GM18498 (cell line): Measurements from ENCODE around the gene TMEM217.
A peak's percentile ranks its signal among the peaks of the same experiment; 100 is the strongest.

Experiments used
- ATAC-seq: cut with Tn5 transposase; IDR thresholded peaks from one replicate; pipeline ENCODE4 v1.9.1; 2021; ENCODE audit warnings: mild to moderate bottlenecking, moderate library complexity; ENCODE audit not compliant: unreplicated experiment

Gene TMEM217

DNA sequence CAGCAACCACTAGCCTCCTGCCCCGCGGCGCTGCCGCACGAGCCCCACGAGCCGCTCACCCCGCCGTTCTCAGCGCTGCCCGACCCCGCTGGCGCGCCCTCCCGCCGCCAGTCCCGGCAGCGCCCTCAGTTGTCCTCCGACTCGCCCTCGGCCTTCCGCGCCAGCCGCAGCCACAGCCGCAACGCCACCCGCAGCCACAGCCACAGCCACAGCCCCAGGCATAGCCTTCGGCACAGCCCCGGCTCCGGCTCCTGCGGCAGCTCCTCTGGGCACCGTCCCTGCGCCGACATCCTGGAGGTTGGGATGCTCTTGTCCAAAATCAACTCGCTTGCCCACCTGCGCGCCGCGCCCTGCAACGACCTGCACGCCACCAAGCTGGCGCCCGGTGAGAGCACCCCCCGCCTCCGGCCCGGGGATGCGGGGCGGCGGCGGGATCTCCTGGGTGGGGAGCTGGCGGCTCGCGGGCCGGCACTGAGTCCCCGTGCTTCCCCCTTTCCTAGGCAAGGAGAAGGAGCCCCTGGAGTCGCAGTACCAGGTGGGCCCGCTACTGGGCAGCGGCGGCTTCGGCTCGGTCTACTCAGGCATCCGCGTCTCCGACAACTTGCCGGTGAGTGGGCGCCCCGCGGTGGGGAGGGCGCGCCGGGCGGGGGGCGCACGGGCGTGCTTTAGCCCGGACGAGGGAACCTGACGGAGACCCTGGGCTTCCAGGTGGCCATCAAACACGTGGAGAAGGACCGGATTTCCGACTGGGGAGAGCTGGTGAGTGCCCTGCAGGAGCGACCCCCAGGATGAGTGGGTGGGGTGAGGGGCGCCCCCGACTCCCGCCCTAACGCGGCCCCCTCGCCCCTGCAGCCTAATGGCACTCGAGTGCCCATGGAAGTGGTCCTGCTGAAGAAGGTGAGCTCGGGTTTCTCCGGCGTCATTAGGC, 87.4 kb downstream of the TMEM217 start:
- ATAC-seq, result peak; percentile 32

DNA sequence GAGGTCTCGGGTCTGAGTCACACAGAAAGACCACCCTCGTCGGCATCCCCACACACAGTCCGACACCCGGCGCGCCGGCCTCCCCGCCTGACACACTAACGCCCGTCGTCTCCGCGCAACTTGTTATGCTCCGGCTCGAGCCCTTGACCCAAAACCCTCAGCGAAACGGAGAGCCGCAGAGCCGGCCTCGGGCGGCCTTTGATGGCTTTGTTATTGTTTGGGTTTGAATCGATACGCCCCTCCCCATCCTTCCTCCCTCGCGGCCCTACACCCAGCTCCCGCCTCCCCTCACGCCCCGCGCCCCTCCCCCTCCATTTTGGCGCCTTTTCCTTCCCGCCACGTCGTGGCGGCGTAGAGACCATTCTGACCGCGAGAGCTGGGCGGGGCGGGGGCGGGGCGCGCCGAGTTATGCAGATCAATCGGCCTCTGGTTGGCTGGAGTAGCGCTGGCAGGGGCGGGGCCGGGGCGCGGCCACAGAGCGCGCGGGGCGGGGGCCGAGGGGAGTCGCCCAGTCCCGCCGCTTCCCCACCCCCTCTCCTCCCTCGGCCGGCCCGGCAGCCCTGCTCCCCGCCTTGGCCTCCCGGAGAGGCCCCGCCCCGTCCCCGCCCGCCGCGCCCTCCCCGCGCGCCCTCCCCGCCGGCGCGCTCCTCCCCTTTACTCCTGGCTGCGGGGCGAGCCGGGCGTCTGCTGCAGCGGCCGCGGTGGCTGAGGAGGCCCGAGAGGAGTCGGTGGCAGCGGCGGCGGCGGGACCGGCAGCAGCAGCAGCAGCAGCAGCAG, 88.3 kb downstream of the TMEM217 start, which contains the start of gene PIM1:
Gene PIM1 (plus strand): TSS at position 657 of the 777 bp plus-strand sequence. CDS start 424 bp downstream, outside the sequence.
- ATAC-seq, result peak; percentile 82

DNA sequence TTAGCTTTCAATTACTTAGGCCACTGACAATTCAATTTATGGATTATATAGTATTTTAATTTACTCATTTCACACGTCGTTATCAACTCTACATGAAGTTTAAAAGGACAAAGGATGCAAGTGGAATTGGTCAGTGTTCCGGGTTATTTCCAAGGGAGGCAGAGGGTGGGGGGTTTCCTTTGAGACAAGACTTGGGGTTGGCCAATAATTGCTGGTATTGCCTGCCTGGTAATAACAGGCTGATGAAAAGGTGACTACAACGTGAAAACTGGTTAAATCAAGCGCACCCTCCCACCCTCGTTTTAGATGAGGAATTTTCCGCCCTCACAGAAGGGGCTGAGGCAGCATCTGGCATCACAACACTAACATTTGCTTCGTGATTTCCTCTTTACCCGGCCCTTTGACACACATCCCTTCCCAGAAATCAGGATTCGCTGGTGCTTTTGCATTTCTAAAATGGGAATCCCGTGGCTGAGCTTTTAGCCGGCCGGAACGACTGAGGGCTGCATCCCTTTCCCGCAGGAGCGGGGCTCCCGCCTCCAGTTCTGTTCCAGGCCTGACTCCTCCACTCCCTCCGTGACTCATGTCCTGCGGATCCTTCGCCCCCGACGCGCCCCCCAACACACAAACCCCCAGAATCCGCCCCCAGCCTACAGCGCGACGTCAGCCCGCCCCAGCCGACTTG, 89.0 kb downstream of the TMEM217 start:
- no peak for ATAC-seq

DNA sequence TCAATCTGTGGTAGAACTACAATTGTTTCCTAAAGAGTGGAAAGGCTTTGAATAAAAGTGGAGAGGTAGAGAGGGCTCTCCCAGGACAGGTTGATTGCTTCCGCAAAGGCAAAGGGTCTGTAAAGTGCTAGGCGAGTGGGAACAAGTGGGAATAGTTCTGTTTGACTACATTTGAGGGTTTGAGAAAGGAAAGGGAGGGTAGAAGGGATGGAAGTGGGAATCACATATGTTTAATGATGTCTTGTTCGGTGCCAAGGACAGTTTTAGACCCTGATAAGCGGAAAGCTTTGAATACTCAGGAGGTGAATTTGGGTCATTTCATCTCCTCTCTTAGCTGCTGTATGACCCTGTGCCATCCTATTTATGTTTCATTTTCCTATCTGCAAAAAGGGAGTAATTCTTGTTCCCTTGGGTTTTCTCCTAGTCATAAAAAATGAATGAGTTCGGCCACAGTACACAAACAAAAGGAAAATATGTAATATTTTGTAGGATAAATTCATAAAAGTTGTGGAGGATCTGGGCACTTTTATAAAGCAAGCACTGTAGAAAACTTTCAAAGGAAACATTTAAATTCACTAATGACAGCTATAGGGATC, 89.7 kb downstream of the TMEM217 start:
- ATAC-seq, result no peak

DNA sequence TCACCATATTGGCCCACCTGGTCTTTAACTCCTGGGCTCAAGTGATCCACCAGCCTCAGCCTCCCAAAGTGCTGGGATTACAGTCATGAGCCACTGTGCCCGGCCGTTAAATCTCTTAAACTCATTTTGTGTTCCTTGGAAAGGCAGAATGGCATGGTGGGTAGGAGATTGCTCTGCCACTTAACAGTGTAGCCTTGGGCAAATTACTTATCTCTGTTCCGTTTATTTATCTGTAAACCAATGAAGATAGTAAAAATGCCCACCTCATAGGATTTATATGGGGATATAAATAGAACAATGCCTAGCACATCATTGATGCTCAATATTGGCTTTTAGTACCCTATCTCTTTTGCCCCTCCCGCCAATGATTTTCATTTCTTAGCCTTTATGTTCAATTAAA, 95.2 kb downstream of the TMEM217 start:
- no peak for ATAC-seq
